ENCODE measurements around the gene USP34. TPM values are rescaled to one million over a fixed set of nuclear protein-coding genes. Genes with fewer than 3 reads are reported as not detected.
"Not testable (repeated sequence)": the region's sequence is repeated elsewhere in the genome, so short reads cannot be mapped to it uniquely, and the experiment has no call there.

Gene USP34
- total RNA-seq, 1 donor from 2014 or later = 104 TPM

- no peak for TF ChIP-seq CTCF (IDR thresholded peaks at IDR 0.05; ENCODE audit: partially characterized antibody, unreplicated experiment)
- Mint-ChIP-seq H3K4me1 (ENCODE audit: low read depth, unreplicated experiment) (no peaks in the 10 kb centered on the region), H3K27me3 (ENCODE audit: unreplicated experiment) (no peaks in the 10 kb centered on the region), H3K27ac (ENCODE audit: unreplicated experiment) (no peak overlapping the region), H3K9me3 (ENCODE audit: unreplicated experiment) (peaks cover 1% of the 10 kb centered on the region), H3K4me3 (ENCODE audit: unreplicated experiment) (no peak overlapping the region), H3K36me3 (ENCODE audit: unreplicated experiment) (no peaks in the 10 kb centered on the region)
- no peak for DNase-seq
Observed at GRCh38 chr2:61396005-61396404, 74.9 kb downstream of the USP34 start.

- not testable (repeated sequence) for H3K27me3 Mint-ChIP-seq (ENCODE audit: unreplicated experiment); H3K9me3 Mint-ChIP-seq (ENCODE audit: unreplicated experiment); H3K27ac Mint-ChIP-seq (ENCODE audit: unreplicated experiment); H3K4me1 Mint-ChIP-seq (ENCODE audit: low read depth, unreplicated experiment); DNase-seq; H3K36me3 Mint-ChIP-seq (ENCODE audit: unreplicated experiment); H3K4me3 Mint-ChIP-seq (ENCODE audit: unreplicated experiment)
Observed at GRCh38 chr2:61387588-61387987, 83.3 kb downstream of the USP34 start.

- H3K9me3 Mint-ChIP-seq (ENCODE audit: unreplicated experiment); H3K27ac Mint-ChIP-seq (ENCODE audit: unreplicated experiment); H3K27me3 Mint-ChIP-seq (ENCODE audit: unreplicated experiment); H3K4me1 Mint-ChIP-seq (ENCODE audit: low read depth, unreplicated experiment); H3K4me3 Mint-ChIP-seq (ENCODE audit: unreplicated experiment); DNase-seq; H3K36me3 Mint-ChIP-seq (ENCODE audit: unreplicated experiment): not testable (repeated sequence)
Observed at GRCh38 chr2:61380882-61381197, 90.0 kb downstream of the USP34 start.

GRCh38 chr2:61380056-61380881, 90.6 kb downstream of the USP34 start:
- DNase-seq = no peak
- no peak overlapping the region for H3K27ac Mint-ChIP-seq (ENCODE audit: unreplicated experiment)
- H3K4me1 Mint-ChIP-seq (ENCODE audit: low read depth, unreplicated experiment) = peaks cover 5% of the 10 kb centered on the region
- peaks cover 3% of the 10 kb centered on the region for H3K27me3 Mint-ChIP-seq (ENCODE audit: unreplicated experiment)
- H3K9me3 Mint-ChIP-seq (ENCODE audit: unreplicated experiment) = no peaks in the 10 kb centered on the region
- no peak overlapping the region for H3K4me3 Mint-ChIP-seq (ENCODE audit: unreplicated experiment)
- no peak for TF ChIP-seq CTCF (IDR thresholded peaks at IDR 0.05; ENCODE audit: partially characterized antibody, unreplicated experiment)
- no peaks in the 10 kb centered on the region for H3K36me3 Mint-ChIP-seq (ENCODE audit: unreplicated experiment)

- no peak for TF ChIP-seq CTCF (IDR thresholded peaks at IDR 0.05; ENCODE audit: partially characterized antibody, unreplicated experiment)
- DNase-seq = no peak
- Mint-ChIP-seq H3K36me3 (ENCODE audit: unreplicated experiment) (no peaks in the 10 kb centered on the region), H3K27ac (ENCODE audit: unreplicated experiment) (no peak overlapping the region), H3K27me3 (ENCODE audit: unreplicated experiment) (peaks cover 3% of the 10 kb centered on the region), H3K9me3 (ENCODE audit: unreplicated experiment) (no peaks in the 10 kb centered on the region), H3K4me1 (ENCODE audit: low read depth, unreplicated experiment) (peaks cover 5% of the 10 kb centered on the region), H3K4me3 (ENCODE audit: unreplicated experiment) (no peak overlapping the region)
Observed at GRCh38 chr2:61379521-61379920, 91.4 kb downstream of the USP34 start.

- H3K36me3 Mint-ChIP-seq (ENCODE audit: unreplicated experiment) = no peaks in the 10 kb centered on the region
- no peaks in the 10 kb centered on the region for H3K9me3 Mint-ChIP-seq (ENCODE audit: unreplicated experiment)
- peaks cover 3% of the 10 kb centered on the region for H3K27me3 Mint-ChIP-seq (ENCODE audit: unreplicated experiment)
- H3K27ac Mint-ChIP-seq (ENCODE audit: unreplicated experiment) = no peak overlapping the region
- H3K4me3 Mint-ChIP-seq (ENCODE audit: unreplicated experiment) = no peak overlapping the region
- peaks cover 5% of the 10 kb centered on the region for H3K4me1 Mint-ChIP-seq (ENCODE audit: low read depth, unreplicated experiment)
- no peak for DNase-seq
- no peak for TF ChIP-seq CTCF (IDR thresholded peaks at IDR 0.05; ENCODE audit: partially characterized antibody, unreplicated experiment)
Observed at GRCh38 chr2:61378281-61378680, 92.6 kb downstream of the USP34 start.
